GM19240 (cell line): ENCODE measurements around the gene RASGRP3.

ENCODE experiments used
- DNase-seq: peaks from one replicate; pipeline ENCODE4 v3.0.0; 2011; ENCODE audit warnings: low spot score; ENCODE audit not compliant: insufficient read length

The RASGRP3 gene

GRCh38 chr2:33577668-33578067, 101.2 kb downstream of the RASGRP3 start:
- DNase-seq: no peak

DNA sequence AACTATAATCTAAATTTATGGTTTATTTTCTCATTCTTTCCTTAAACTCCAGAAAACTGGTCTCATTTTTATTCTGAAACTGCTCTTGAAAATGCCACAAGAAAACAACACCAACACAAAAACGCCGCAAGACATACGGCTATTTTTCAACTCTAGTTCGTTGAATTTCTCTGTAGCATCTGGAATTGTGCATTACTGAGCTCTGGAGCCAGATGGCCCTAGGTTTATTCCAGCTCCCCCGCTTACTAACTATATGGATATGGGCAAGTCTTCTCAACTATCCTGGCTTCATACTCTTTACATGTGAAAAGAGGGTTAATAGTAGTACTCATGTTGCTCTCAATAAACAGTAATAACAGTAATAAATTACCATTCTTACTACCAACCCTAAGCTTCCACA, 102.8 kb downstream of the RASGRP3 start:
- no peak for DNase-seq

DNA sequence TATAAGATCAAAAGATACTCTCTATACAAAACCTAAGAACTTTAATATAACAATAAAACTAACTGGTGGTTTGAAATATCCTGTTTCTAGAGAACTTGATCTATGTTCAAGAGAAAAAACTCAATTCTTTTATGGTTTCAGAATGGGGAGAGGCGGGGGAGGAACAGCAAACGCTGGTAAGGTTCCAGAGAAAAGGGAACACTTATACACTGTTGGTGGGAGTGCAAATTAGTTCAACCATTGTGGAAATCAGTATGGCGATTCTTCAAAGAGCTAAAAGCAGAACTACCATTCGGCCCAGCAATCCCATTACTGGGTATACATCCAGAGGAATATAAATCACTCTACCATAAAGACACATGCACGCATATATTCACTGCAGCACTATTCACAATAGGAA, 105.4 kb downstream of the RASGRP3 start:
- no peak for DNase-seq

DNA sequence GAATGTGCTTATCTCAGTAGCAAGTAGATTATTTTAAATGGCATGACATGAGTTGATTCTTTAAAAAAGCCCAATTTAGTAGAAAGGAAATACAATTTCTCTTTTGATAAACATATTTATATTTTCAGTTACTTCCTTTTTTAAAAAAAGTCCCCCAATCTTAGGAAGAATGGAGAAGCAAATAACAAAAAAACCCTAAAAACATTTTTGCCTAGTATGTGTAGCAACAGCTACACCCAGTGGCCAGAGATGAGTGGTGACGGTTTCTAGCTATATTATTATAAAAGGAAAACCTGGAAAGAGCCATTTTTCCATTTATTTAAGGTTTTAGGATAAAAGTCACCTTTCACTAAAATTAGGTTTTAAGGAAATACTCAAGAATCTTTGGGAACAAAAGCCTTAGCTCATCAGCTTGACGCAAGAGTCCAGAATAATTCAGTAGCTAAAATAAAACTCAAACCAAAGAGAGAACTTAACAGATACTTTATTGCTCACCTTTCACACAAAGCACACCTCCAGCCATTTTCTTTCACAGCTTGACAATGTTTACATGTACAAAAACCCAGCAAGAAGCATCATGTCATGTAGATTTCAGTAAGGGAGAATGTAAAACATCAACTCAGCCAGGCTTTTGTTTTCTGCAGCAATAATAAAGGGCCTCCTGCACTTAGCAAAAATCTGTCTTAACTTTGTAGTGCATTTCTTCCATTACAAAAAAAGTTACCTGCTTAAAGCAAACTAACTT, 106.9 kb downstream of the RASGRP3 start:
- DNase-seq: no peak

DNA sequence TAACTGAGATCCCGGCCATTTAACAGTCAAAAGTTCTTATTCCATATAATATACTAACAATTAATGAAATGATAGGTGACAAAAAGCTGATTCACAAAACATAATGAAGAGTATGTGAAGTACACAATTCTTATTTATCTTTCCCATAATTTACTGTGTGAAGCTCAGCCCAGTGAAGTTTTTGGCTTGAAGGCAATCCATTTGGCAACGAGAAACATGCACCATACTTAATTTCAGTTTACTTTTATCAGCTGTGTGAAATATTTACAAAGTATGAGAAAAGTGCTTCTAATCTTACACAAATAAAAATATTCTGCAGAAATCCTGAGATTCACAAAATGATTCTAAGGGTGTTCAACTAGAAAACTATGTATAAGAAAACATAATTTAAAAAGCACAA, 110.3 kb downstream of the RASGRP3 start:
- no peak for DNase-seq

DNA sequence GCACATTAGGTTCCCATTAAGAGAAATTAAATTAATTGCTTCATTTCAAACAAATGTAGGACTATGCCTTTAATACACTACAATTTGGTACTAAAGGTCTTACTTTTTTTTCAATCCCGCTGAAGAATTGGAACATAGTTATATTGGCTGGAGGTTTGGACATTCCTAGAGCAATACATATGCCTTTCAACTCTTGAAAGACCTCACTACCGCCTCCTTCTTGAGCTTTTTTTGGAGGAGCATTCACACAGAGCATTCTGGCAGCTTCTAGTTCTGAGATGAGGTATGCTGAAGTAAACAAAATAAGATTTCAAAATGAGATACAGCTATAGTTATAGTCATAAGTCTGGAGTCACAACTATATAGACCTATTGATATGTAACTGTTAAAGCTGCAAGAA, 111.8 kb downstream of the RASGRP3 start:
- no peak for DNase-seq

DNA sequence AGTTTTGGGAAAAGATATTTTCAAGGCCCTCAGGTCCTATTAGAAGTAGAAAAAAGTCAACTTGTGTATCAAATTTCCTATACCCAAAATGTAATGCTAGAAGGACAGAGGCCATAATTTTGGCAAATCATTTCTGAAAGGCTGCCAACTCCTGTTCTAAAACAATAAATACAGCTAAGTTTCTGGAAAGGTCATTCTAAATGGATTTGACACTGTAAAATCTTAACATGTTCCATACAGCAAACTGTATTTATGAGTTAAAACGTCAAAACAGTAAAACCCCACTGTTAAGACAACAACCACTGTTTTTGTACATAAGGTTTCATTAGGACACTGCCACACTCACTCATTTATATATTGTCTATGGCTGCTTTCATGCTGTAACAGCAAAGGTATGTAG, 113.0 kb downstream of the RASGRP3 start:
- DNase-seq: no peak

DNA sequence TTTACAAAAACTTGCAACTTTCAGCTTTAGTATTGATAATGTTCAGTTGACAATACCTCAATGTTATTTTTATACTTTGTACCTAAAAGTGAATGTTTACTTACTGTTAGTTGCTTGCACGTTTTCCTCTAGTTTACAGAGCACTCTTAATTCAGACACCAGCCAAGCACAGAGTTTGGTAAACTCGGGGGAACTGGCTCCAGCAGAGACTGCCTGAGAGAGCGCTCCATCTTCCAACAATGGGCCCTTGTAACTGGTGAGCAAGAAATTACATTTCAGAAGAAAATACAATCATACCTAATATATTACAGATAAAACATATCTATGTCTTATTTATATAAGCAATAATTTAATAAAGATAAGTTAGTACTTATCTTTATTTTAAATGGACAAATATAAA, 118.9 kb downstream of the RASGRP3 start:
- DNase-seq: no peak

- no peak for DNase-seq
These were observed 120.6 kb downstream of the RASGRP3 start for GRCh38 chr2:33597026-33597425.

DNA sequence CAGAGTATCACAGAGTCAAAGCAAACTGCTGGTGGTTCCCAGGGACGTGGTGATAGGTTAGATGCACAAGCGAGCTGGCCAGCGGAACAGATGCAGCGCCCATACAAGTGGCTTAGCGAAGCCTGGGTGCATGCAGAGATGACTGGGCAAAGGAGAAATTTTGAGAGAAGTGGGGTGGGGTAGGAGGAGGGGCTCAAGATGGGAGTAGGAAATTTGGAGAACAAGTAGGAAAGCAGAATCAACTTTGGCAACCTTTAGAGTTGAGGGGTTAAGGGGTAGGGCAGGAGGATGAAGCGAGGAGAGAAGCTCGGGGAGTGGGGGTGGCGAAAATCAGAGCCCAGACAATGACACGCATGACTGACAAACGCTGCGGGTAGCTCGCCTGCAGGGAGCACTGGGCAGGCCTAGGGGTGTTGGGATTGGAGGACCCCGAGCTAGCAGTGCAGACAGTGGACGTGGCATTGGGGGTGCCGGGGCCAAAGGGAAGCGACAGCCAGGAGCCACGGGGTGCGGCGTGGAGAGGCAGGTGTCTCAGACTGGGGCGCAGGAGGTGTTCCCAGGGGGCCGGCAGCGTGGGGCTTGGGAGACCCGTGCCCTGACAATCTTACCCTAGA, 122.2 kb downstream of the RASGRP3 start:
- DNase-seq: peak; percentile 6

DNA sequence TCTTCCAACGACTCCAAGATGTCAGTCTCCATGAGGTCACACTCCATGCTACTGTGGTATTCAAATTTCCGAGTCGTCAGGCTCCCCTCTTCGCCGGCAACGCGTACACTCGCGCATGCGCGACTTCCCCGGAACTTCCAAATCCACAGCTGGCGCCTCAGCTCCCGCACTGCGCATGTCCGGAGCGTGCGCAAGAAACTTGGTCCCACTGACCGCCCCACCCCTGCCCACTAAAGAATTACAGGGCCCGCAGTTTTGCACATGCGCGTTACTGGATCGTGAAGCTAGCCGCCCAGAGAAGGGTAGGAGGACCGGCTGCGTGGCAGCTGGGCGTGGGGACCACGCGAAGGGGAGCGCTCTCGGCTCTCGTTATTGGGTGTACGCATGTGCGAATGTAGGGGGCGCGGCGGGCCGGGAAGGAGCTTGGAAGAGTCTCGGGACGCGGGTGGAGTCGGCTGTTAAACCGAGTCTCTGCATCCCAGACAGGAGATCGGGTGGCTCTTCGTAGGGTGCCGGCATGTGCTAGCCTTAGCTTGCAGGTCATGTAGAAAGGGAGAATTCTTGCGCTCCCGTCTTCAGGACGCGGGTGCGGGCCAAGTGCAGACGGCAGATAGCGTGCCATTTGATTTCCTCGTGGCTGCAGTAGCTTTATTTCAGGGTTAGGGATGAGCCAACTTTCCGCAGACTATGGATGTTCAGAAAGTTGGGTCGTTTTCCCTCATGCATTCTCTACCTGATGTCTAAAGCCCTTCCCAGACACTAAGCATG, 122.9 kb downstream of the RASGRP3 start, which contains the start of gene FAM98A:
TSS of gene FAM98A (minus strand) at position 125 of the 768 bp plus-strand sequence. CDS start at position 47, 78 bp downstream.
- DNase-seq: peak; percentile 79

DNA sequence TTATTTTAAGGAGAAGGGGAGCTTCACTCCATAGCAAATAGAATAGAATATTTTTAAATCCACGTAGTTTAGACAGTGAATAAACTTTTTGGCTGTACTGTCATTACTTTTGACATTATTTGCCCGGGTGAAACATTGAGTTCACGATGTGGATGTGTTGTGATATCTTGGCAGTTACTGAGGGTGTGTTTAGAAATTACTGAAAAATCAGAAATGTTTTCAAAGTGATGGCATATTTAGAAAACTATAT, 123.4 kb downstream of the RASGRP3 start:
- DNase-seq: no peak

DNA sequence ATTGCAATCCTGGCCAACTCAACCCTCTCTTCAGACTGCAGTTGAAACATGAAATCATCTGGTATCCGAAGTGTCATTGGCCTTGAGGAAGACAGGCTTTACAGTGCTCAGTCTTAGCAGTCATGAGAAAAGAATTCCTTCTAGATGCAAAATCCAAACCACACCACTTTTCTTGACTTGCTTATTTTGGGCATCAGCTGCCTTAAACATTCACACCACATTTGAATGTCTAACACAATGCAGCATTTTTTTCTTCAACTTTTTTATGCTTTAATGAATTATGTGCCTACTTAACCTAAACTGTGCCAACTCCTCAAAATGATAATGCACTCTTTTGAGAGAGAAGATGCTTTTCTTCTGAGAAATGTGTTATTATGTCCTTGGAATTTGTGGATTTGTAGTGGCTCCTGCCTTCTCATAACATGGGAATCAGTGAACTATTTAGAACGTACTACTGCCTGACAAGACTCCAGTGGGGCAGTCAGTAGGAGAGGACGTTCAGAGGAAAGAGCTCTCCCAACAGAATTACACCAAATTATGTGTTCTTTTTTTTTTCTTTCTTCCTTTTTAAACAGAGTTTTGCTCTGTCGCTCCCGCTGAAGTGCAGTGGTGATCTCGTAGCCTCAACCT, 125.9 kb downstream of the RASGRP3 start:
- no peak for DNase-seq

DNA sequence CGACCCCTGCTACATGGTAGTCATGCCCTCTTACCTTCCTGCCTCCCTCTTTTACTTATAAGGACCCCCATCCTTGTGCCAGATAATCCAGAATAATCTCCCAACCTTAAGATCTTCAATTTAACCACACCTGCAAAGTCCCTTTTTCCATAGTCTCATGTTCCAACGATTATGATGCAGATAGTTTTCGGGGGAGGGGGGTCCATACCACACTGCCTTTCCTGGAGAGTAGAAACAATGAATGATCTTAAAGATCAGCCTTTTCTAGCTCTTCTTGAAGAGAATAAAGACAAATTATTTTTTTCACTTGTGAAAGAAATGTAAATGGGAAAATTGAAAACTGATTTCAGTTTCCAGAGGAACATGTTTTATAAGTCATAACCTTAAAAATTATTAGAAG, 127.0 kb downstream of the RASGRP3 start:
- no peak for DNase-seq

- DNase-seq: no peak
These were observed 128.6 kb downstream of the RASGRP3 start for GRCh38 chr2:33605056-33605455.

DNA sequence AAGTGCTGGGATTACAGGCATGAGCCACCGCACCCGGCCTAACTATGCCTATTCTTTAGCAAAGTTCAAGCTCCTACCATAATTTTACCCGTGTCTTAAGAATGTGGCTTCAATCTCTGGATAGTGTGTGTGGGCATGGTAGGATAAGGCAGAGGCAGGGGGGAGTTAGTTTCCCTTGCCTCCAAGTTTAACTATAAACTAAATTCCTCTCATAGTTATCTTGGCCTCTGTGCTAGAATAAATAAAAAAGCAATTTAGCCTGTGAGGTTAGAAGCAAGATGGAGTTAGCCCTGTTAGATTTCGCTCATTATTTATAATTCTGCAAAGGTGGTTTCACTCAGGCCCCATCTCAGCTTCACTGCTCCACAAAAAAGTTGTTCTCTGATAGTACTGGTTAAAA, 129.7 kb downstream of the RASGRP3 start:
- DNase-seq: no peak

DNA sequence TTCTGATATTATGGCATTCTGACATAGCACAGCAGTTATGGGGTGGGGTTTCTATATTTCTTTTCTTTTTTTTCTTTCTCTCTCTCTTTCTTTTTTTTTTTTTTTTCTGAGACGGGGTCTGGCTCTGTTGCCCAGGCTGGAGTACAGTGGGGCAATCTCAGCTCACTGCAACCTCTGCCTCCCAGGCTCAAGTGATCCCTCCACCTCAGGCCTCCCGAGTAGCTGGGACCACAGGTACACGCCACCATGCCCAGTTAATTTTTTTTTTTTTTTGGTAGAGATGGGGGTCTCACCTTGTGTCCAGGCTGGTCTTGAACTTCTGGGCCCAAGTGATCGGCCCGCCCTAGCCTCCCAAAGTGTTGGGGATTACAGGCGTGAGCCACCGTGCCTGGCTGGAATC, 130.2 kb downstream of the RASGRP3 start:
- no peak for DNase-seq

- no peak for DNase-seq
These were observed 130.8 kb downstream of the RASGRP3 start for GRCh38 chr2:33607251-33607721.

- DNase-seq: no peak
These were observed 131.5 kb downstream of the RASGRP3 start for GRCh38 chr2:33607905-33608304.

GRCh38 chr2:33614190-33614589, 137.7 kb downstream of the RASGRP3 start:
- DNase-seq: no peak
